Measurements from ENCODE around the gene LTB4R.
A peak's percentile ranks its signal among the peaks of the same experiment; 100 is the strongest.

Gene LTB4R

DNA sequence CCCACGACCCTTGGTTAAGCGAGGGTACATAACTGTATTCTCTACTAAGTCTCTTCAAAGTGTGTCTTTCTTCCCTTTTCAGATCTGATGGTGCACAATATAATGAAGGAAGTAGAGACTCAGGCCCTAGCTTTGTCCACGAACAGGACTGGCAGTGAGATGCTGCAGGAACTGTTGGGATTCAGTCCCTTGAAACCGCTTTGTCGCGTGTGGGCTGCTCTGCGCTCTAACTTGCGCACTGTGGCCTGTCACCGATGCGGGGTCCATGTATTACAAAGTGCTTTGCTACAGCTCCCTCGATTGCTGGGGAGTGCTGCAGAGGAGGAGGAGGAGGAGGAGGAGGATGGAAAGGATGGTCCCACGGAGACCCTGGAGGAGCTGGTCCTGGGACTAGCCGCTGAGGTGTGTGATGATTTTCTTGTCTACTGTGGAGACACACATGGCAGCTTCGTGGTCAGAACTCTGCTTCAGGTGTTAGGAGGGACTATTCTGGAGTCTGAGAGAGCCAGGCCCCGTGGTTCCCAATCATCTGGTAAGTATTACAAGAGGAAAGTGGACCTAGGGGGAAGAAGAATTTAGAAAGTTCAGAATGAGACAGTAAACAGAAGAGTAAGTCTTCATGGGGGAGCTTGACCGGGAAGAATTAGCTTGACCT is 10.8 kb upstream of the LTB4R start:
- DNase-seq (ENCODE audit: low spot score): no peak

DNA sequence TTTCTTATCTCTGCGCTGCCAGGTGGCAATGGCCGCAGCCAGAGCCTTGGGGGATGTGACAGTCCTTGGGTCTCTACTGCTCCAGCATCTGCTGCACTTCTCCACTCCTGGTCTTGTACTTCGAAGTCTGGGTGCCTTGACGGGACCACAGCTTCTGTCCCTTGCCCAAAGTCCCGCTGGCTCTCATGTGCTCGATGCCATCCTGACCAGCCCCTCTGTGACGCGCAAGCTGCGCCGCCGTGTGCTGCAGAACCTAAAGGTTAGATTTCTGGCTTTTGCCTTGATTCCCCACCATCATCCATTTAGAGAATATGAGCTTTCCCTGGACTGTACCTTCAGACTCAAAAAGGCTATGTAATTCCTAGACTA is 7.3 kb upstream of the LTB4R start:
- no peak for DNase-seq (ENCODE audit: low spot score)

DNA sequence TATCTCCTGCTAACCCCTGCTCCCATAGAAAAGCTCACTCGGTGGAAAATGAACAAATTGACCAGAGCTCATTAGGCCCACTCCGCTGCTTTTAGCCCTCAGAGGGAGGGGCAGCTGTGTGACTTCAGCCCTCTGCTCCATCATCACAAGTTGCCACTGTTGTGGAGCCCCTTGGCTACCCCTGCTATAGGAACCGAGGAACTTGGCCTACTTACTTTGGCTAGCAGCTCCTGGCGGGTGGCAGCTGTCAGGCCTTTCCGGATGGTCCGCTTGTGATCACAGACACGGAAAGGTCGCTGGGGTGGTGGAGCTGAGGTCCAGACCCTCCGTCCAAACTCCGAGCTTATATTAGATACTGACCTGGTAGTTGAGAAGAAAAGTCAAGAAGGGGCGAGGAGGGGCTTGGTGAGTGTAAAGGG is 4.1 kb upstream of the LTB4R start:
- DNase-seq (ENCODE audit: low spot score): no peak

DNA sequence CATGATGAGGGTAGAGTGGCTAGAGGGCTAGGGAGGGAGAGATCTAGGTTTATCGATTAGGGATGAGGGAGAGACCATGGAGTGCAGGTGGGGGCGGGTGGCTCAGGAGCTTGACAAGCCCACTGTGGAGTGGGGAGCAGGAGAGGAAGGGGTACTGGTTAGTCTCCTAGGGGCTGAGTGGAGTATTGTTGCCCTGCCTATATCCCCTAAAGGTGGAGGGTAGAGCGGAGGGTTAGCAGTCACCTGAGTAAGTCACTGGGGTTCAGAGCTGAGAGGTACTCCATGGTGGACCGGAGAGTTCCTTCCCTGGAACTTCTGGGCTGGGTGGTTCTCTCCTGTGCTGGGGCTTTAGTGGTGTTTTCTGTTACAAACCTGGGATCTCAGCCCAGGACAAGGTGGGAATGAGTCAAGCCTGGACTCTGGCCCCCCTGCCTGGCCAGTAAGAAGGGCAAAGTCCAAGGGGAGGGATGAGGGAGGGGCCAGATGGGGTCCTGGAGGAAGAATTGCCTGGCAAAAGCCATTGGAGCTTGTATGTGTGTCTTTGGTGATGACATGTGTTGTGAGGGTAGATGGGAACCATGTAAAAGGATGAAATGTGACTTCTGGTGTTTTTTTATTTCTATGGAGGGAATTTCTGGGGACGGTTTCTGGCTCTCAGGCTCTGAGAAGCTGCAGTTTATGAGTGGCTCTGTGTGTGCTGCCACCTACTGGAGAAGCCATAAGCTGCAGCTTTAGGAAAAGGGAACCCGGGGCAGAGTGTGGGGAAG is 3.5 kb upstream of the LTB4R start, which contains the start of gene CIDEB:
CIDEB (minus strand) TSS at position 403 of the 767 bp plus-strand sequence; CDS start at position 284, 119 bp downstream.
- peak; percentile 70 for DNase-seq (ENCODE audit: low spot score)

DNA sequence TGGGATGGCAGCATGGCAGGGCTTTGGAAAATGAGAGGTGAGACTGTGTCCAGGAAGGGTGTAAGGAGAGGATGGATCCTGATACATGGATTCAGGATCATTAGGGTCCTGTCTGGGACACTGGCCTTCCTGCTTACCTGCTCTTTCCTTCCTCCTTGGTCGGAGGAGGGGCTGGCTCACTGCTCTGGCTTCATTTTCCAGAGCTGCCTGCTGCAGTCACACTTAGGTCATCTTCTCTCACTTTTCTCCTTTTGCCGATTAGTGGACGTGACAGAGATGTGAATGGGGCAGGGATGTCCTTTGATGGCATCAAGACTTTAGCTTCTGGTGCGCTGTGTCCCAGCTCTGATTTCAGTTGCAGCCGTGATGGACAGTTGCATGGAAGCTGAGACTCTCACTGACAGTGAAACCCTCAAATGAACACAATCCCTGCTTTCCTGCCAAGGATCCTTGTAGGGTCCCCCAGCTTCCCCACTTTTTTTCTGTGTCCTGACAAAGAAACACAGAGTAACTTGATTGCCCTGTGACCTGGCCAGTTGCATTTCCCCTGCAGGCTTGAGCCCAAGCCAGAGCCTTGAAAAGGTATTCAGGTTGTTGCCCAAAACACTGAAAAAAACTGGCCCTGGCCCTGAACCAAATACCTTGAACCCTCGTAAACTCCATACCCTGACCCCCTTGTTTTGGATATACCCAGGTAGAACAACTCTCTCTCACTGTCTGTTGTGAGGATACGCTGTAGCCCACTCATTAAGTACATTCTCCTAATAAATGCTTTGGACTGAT is 2.8 kb upstream of the LTB4R start:
- no peak for DNase-seq (ENCODE audit: low spot score)

DNA sequence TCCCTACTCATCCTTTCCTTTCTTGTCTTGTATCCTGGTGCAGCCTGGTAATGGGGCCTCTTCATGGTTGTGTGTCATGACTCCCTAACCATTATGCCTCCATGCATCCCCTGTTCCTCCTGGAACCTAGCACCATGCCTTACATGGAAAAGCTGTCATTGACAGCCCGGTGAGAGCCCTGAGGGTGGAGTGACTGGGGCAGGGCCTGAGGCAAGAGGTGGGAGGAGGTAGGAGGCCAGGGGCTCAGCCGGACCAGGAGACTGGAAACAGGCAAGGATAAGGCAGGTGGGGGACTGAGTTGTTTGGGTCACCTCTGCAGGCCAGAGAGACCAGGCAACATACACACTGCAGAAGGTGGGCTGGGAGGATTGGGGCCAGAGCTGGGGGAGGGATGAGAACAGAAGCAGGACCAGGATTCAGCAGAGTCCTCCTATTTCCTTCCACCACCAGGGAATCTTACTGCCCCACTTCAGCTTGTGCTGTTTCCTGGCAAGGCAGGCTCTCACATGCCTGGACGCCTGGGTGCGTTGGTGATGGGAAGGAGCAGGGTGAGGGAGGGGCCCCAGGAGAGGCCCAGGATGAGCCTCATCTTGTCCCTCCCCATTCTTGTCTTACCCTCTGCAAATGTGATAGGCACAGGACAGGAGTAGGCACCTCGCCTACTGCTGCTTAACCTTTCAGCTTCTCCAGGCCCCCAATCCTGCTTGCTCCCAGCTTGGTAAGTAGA is 1.6 kb upstream of the LTB4R start, which contains the start of gene LTB4R2:
LTB4R2 (plus strand) TSS at position 603 of the 727 bp plus-strand sequence. CDS start 525 bp downstream, outside the sequence.
- no peak for DNase-seq (ENCODE audit: low spot score)

DNA sequence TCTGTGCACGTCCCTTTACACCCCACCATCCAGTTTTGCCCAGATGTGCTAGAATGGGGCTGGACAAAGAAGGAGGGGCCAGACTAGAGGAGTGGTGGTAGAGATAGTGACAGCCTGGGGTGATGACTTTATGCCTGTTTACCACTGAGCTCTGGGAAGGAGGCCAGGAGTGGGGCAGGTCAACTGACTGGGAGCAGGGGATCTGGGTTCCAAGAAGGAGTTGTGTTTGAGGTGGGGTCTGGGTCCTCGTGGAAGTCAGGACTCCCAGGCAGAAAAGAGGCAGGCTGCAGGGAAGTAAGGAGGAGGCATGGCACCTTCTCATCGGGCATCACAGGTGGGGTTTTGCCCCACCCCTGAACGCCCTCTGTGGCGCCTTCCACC is 1.0 kb upstream of the LTB4R start:
- no peak for DNase-seq (ENCODE audit: low spot score)

DNA sequence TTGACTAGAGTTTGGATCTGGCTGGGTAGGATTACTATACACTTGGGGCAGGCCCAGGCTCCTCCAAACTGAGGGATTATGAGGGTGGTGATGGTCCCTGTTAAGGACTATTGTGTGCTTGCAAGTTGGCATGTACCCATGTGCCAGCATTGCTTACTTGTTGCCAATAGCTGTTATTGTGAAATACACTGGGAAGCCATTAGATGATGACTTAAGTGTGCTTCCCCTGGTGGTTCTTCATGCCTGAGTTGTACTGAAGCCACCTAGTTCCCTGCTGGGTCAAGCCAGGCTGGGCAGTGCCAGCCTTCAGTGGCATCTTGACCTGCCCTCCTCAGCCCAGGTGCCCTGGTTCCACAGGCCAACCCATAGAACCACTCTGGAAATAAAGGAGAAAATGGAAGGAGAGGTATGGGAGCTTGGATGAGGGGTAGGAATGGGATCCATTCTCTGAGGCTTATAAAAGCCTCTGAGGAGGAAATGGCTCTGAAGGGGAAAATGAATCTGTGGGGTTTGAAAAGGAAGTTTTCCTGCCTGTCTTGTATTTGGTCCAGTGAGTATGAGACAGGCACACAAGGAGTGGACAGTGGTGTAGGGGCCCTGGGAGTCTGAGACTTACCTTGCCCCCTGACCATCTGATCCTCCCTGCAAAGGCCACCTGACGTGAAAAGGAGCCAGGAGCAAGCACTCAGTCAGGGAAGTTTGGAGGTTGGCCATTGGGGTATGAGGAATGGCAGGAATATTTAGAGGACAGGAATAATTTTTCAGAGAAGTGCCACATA is 724 bp downstream of the LTB4R start:
- DNase-seq (ENCODE audit: low spot score): no peak

DNA sequence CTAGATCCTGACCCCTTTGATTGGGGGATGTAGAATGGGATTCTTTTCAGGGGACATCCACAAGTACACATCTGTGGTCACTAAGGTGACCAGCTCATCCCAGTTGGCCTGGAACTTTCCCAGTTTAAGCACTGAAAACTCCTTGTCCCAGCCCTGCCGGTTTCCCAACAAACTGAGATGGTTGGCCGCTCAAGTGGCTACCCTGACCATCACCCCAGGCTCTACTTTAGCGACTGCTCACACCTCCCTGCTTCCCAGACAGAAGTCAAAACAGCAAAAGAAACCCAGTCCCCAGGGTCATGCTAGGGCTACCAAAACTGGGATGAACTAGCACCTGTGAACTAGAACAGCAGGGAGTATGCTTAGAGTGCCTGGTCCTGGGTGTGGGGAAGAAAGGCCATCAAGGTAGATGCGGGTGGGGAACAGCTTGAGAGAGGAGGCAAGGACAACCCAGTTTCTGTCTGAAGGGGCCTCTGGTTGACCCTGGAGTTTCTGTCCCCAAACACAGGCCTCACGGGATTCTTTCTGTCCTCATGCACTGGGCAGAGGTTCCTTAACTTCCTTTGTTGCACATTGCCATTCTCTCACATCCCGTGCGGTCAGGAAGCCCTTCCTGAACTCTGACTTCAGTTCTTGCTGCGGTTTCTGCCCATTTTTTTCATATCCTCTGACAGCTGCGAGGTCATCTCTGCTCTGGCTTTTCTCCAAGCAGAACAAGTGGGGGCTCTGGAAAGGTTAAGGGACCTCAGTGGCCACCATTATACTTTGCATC is 1.6 kb downstream of the LTB4R start:
- DNase-seq (ENCODE audit: low spot score): peak; percentile 65

DNA sequence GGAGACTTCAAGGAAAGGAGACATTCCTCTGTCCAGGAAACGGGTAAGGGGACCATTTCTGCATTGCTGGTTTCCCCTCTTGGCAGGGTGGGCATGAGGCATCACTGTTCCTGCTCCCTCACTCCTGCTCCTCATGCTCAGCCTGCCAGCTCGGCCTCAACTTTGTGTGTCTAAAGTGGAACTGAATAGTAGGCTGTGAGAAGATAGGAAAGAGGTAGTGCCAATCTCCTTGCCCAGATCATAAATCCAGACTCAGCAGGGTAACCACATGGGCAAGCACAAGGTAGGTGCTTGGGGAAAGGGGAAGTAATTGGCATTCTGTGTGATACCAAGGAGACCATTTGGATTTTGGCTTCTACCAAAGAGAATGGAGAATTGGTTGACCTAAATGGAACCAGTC is 2.6 kb downstream of the LTB4R start:
- DNase-seq (ENCODE audit: low spot score): no peak

DNA sequence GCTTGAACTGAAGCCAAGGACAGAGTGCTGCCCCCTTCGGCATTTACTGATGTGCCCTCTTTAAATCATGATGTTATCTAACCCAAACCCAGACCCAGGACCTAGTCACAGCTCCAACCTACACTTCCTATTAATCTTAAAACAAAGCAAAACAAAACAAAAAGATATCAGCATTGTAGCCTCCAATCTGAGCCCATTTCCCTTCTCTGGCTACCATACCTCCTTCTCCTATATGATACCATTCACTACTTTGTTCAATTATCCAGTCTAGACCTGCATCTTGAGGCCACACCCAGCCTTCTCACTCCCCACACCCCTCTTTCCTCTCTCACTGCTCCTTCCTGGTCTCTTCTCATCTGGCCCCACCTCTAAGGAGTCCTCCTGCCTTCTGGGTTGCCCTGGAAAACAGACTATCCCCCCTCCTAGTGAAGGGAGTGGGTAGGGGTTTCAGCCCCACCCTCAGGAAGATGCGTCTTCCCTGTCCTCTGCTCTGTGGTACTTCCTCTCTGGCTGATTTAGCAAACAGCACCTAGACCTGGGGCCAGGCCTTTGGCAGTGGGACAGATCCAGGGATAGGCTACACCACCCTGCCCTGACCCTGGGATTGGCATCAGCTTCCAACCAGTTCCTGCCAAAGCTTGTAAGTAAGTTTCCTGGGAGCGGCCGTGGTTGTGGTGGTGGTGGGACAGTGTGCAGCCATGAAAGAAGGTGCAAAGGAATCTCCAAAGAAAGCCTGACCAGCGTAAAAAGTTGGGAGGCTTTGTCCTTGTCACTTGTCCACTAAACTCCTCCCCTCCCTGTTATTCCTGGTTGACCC is 3.3 kb downstream of the LTB4R start:
- DNase-seq (ENCODE audit: low spot score): no peak

DNA sequence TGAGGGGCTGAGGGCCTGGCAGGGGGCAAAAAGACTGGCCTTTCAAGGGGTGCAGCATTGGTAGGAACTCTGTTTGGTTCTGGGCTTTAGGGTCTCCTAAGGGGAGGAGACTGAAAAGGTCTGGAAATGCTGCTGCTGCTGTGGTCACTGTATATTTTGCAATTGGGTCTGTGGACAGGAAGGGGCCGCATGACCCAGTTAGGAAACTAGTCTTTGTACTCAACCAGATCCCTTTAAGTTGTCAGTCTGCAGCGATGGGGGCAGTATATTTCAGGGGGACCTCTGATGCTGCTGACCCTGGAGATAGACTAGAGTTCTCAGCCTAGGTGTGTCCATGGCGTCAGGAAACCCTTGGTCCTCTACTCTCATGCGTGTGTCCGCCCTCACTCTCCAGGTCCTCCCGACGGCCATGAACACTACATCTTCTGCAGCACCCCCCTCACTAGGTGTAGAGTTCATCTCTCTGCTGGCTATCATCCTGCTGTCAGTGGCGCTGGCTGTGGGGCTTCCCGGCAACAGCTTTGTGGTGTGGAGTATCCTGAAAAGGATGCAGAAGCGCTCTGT is 4.0 kb downstream of the LTB4R start:
- DNase-seq (ENCODE audit: low spot score): no peak

DNA sequence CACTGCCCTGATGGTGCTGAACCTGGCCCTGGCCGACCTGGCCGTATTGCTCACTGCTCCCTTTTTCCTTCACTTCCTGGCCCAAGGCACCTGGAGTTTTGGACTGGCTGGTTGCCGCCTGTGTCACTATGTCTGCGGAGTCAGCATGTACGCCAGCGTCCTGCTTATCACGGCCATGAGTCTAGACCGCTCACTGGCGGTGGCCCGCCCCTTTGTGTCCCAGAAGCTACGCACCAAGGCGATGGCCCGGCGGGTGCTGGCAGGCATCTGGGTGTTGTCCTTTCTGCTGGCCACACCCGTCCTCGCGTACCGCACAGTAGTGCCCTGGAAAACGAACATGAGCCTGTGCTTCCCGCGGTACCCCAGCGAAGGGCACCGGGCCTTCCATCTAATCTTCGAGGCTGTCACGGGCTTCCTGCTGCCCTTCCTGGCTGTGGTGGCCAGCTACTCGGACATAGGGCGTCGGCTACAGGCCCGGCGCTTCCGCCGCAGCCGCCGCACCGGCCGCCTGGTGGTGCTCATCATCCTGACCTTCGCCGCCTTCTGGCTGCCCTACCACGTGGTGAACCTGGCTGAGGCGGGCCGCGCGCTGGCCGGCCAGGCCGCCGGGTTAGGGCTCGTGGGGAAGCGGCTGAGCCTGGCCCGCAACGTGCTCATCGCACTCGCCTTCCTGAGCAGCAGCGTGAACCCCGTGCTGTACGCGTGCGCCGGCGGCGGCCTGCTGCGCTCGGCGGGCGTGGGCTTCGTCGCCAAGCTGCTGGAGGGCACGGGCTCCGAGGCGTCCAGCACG is 4.7 kb downstream of the LTB4R start:
- no peak for DNase-seq (ENCODE audit: low spot score)

DNA sequence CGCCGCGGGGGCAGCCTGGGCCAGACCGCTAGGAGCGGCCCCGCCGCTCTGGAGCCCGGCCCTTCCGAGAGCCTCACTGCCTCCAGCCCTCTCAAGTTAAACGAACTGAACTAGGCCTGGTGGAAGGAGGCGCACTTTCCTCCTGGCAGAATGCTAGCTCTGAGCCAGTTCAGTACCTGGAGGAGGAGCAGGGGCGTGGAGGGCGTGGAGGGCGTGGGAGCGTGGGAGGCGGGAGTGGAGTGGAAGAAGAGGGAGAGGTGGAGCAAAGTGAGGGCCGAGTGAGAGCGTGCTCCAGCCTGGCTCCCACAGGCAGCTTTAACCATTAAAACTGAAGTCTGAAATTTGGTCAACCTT is 5.3 kb downstream of the LTB4R start:
- no peak for DNase-seq (ENCODE audit: low spot score)

DNA sequence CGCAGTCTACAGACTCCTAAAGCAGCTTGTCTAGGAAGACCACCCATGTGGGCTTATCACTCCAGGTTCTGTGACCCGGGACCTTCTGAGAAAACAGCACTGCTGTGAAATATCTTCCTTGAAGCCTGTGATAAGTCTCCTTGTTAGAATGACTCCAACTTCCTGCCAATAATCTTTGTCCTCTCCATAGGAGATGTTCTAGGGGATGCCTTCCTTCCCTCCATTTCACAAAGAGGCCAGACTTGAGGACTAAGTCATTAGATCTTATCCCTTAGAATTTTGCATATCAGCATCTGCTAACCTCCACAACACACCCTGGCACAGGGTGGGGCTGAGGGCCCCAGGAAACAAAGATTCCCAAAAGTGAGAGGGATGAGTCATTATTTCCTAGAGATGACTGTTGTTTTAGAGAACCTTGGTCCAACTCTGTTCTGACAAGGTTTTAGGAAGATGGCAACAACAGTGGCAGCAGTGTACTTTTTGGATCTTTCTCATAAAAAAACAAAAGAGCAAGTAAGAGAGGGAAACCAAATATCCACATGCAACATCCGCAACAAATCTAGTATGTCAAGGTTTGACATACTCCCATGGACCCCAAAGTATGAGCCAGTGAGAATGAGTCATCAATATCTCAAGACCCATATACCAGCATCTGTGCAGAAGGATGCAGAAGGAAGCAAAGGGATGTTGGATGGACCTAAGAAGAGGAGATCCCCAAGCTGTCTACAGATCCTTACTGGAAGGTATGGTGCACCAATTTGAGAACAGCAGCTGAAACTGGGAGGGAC is 6.0 kb downstream of the LTB4R start:
- DNase-seq (ENCODE audit: low spot score): no peak

DNA sequence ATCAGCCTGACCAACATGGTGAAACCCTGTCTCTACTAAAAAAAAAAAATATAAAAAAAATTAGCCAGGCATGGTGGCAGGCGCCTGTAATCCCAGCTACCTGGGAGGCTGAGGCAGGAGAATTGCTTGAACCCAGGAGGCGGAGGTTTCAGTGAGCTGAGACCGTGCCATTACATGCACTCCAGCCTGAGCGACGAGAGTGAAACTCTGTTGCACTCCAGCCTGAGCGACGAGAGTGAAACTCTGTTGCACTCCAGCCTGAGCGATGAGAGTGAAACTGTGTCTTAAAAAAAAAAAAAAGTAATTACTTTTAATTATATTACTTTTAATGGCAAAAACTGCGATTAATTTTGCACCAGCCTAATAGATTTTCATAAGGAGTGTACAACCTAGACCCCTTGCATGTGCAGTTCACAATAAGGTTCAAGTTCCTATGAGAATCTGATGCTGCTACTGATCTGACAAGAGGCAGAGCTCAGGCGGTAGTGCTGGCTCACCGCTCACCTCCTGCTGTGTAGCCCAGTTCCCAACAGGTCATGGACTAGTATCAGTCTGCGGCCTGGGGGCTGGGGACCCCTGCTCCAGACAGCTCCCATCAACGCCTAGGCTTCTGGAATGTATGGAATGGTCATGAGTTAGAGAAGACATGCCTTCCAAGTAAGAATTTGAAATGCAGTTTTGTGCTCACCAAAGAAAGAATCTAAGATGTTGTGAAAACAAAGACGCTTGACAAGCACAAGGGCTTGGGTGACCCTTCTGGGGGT is 10.1 kb downstream of the LTB4R start:
- no peak for DNase-seq (ENCODE audit: low spot score)

DNA sequence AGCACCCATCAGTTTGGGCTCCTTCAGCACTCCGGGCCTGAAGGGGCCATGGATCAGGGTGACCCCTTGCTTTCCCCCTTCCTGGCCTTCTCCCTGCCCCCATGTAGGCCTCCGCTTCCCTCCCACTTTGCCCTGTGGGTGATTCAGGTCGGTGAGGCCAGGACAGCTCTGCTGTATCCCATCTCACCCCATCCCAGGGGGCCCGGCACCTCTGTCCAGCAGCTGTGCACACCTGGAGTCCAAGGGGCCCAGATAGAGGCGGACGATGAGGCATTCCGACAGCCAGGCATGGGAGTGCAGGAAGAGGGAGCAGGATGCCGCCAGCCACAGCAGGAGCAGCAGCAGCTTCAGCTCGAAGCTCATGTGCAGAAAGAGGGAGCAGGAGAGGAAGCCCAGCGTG is 11.4 kb downstream of the LTB4R start:
- DNase-seq (ENCODE audit: low spot score): no peak
